ENCODE measurements around the gene TPM2.

The TPM2 gene

DNA sequence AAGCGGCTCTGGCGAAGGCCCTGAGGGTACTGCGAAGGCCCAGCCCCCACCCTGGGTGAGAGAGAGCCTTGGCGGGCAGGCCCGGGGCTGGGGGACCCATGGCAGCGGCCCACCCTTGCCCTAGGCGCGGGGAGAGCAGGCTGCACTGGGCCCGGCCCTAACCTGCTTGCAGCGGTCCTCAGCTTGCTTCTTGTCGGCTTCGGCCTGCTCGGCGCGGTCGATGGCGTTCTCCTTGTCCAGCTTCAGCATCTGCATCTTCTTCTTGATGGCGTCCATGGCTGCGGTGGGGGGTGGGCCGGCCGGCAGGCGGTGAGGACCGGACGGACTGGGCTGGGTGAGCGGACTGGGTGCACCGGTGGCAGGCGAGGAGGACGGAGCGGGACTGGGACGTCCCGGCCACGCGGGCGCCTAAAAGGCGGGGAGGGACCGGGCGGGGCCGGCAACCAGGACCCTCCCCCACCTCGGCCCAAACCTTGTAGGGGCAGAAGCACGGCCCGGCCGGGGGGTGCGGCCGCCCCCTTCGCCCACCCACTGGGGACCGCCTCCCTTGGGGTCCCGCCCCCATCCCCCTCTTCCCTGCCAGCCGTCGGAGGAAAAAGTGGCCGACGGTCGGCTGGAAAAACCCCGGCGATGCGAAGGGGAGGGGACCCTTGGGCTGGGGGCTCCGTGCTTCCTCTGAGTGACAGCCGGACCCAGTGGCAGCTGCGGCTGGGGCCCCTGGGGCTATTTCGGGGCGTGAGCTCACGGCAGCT lies at the start of gene TPM2:
Gene TPM2, minus strand, starts transcription at position 384 of the 752 bp plus-strand sequence. Its CDS starts 108 bp downstream, at position 276.
- Histone ChIP-seq H3K27ac (ENCODE audit: low read depth, low read length) (peak within 1 kb of the TSS; percentile 73), H3K4me3 (ENCODE audit: low read depth in 1 of 2, low read length in 2 of 2) (peak within 1 kb of the TSS; percentile 69 to 75), H3K4me1 (ENCODE audit: control insufficient read depth in 1 of 2, insufficient read depth in 2 of 2, low read length in 2 of 2) (peaks cover 15 to 22% of the 10 kb centered on the region in 2 donors), H3K27me3 (ENCODE audit: control insufficient read depth in 1 of 2, insufficient read depth in 2 of 2, low read length in 2 of 2) (no peaks in the 10 kb centered on the region), H3K9me3 (ENCODE audit: control insufficient read depth in 1 of 2, low read length in 2 of 2) (no peaks in the 10 kb centered on the region), H3K9ac (ENCODE audit: low read depth in 1 of 2, low read length in 2 of 2) (peak within 1 kb of the TSS; percentile 69 to 74), H3K36me3 (ENCODE audit: control insufficient read depth in 1 of 2, insufficient read depth in 2 of 2, low read length in 2 of 2) (no peaks in the 10 kb centered on the region)

DNA sequence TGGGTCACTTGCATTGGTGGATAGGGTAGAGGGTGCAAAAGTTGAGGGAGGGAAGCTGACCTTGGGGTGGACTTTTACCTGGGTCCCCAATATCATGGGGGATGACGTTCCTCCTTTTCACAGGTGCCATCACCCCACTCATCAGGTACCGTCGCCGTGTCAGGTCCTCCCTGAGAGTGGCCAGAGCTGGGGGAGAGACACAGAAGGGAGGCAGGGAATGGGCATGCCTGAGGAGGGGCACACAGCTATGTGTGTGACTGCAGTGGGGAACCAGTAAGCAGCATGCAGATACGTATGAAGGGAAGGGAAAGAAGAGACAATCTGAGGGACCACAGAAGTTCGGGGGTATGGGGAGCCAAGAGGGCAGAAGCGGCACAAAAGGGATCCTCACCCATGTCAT lies 49.2 kb upstream of the TPM2 start:
- H3K9me3 ChIP-seq (ENCODE audit: control insufficient read depth in 1 of 2, low read length in 2 of 2) = no peaks in the 10 kb centered on the region
- H3K27ac ChIP-seq (ENCODE audit: low read depth, low read length) = no peak overlapping the region
- no peak overlapping the region for H3K4me3 ChIP-seq (ENCODE audit: low read depth in 1 of 2, low read length in 2 of 2)
- no peak overlapping the region for H3K9ac ChIP-seq (ENCODE audit: low read depth in 1 of 2, low read length in 2 of 2)
- H3K36me3 ChIP-seq (ENCODE audit: control insufficient read depth in 1 of 2, insufficient read depth in 2 of 2, low read length in 2 of 2) = peaks cover 79 to 92% of the 10 kb centered on the region in 2 donors
- H3K27me3 ChIP-seq (ENCODE audit: control insufficient read depth in 1 of 2, insufficient read depth in 2 of 2, low read length in 2 of 2) = no peaks in the 10 kb centered on the region
- H3K4me1 ChIP-seq (ENCODE audit: control insufficient read depth in 1 of 2, insufficient read depth in 2 of 2, low read length in 2 of 2) = peaks cover 3 to 9% of the 10 kb centered on the region in 2 donors

DNA sequence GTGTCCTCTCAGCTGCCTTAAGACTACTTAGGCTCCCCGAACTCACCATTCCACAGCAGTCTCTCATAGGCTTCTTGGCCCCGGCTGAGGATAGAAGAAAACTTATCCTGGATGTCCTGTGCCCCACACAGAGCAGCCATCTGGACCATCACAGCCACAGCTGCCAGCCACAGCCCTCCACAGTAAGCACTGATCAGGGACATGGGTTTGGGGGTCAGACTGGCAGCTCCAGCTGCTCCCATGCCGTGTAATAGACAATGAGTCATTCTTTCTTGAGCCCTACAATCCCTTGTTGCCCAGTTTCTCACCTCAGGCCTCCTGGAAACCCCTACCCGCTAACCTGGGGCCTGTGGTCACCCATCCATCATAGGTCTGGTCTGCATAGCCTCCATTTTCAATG lies 48.5 kb upstream of the TPM2 start:
- H3K4me1 ChIP-seq (ENCODE audit: control insufficient read depth in 1 of 2, insufficient read depth in 2 of 2, low read length in 2 of 2) = peaks cover 10 to 15% of the 10 kb centered on the region in 2 donors
- H3K36me3 ChIP-seq (ENCODE audit: control insufficient read depth in 1 of 2, insufficient read depth in 2 of 2, low read length in 2 of 2) = peaks cover 71 to 85% of the 10 kb centered on the region in 2 donors
- no peak overlapping the region for H3K27ac ChIP-seq (ENCODE audit: low read depth, low read length)

DNA sequence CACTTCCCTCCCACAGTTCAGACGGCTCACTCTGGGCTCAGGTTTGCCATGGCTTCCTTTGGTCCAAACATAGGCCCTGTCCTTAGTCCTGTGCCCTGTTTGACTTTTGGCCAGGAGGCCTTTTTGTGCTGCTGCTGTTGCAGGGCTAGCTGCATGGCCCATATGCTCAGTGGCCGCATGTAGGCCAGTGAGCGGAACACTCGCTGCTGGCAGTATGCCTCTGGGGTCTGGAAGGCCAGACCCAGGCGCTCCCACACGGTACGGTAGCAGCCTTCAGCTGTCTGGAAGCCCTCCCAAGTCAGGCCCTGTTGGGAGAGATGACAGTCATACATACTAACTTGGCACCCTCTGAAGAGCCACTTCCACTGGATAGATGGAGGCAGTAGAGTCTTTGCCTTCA lies 47.4 kb upstream of the TPM2 start:
- H3K4me1 ChIP-seq (ENCODE audit: control insufficient read depth in 1 of 2, insufficient read depth in 2 of 2, low read length in 2 of 2) = peaks cover 15 to 19% of the 10 kb centered on the region in 2 donors
- H3K27ac ChIP-seq (ENCODE audit: low read depth, low read length) = no peak overlapping the region
- H3K9ac ChIP-seq (ENCODE audit: low read depth in 1 of 2, low read length in 2 of 2) = no peak overlapping the region
- H3K36me3 ChIP-seq (ENCODE audit: control insufficient read depth in 1 of 2, insufficient read depth in 2 of 2, low read length in 2 of 2) = peaks cover 67 to 74% of the 10 kb centered on the region in 2 donors
- no peaks in the 10 kb centered on the region for H3K27me3 ChIP-seq (ENCODE audit: control insufficient read depth in 1 of 2, insufficient read depth in 2 of 2, low read length in 2 of 2)
- no peaks in the 10 kb centered on the region for H3K9me3 ChIP-seq (ENCODE audit: control insufficient read depth in 1 of 2, low read length in 2 of 2)
- H3K4me3 ChIP-seq (ENCODE audit: low read depth in 1 of 2, low read length in 2 of 2) = no peak overlapping the region

More for the DNA sequence above, 48.5 kb upstream of the TPM2 start:
- Histone ChIP-seq H3K27me3 (ENCODE audit: control insufficient read depth in 1 of 2, insufficient read depth in 2 of 2, low read length in 2 of 2) (no peaks in the 10 kb centered on the region), H3K9ac (ENCODE audit: low read depth in 1 of 2, low read length in 2 of 2) (no peak overlapping the region), H3K4me3 (ENCODE audit: low read depth in 1 of 2, low read length in 2 of 2) (no peak overlapping the region), H3K9me3 (ENCODE audit: control insufficient read depth in 1 of 2, low read length in 2 of 2) (no peaks in the 10 kb centered on the region)

DNA sequence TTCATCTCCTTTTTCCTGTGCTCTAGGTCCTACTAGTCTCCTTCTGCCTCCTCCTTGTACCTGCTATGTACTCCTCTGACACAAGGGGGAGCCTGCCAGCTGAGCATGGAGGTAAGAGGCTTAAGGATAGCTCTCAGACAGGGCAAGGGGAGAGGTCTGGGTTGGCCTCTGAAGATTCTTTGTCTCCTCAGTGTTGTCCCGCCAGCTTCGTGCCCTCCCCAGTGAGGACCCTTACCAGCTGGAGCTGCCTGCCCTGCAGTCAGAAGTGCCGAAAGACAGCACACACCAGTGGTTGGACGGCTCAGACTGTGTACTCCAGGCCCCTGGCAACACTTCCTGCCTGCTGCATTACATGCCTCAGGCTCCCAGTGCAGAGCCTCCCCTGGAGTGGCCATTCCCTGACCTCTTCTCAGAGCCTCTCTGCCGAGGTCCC lies 46.5 kb upstream of the TPM2 start:
- peaks cover 60 to 66% of the 10 kb centered on the region in 2 donors for H3K36me3 ChIP-seq (ENCODE audit: control insufficient read depth in 1 of 2, insufficient read depth in 2 of 2, low read length in 2 of 2)
- H3K27ac ChIP-seq (ENCODE audit: low read depth, low read length) = no peak overlapping the region
- no peaks in the 10 kb centered on the region for H3K27me3 ChIP-seq (ENCODE audit: control insufficient read depth in 1 of 2, insufficient read depth in 2 of 2, low read length in 2 of 2)
- H3K4me1 ChIP-seq (ENCODE audit: control insufficient read depth in 1 of 2, insufficient read depth in 2 of 2, low read length in 2 of 2) = peaks cover 14 to 19% of the 10 kb centered on the region in 2 donors
- no peak overlapping the region for H3K4me3 ChIP-seq (ENCODE audit: low read depth in 1 of 2, low read length in 2 of 2)
- H3K9me3 ChIP-seq (ENCODE audit: control insufficient read depth in 1 of 2, low read length in 2 of 2) = no peaks in the 10 kb centered on the region
- H3K9ac ChIP-seq (ENCODE audit: low read depth in 1 of 2, low read length in 2 of 2) = no peak overlapping the region

DNA sequence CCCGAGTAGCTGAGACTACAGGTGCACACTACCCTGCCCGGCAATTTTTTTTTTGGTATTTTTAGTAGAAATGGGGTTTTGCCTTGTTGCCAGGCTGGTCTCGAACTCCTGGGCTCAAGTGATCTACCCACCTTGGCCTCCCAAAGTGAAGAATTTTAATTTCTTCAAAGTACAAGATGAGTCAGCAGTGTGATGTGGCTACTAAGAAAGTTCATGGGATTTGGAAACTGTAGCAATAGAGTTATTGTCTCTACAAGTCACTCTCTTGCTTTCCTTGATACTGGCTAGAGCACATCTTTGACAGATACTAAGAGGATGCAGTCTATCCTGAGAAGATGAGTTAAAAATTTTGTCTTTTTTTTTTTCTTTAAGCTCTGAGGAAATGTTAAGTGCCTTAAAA lies 44.4 kb upstream of the TPM2 start:
- Histone ChIP-seq H3K9ac (ENCODE audit: low read depth in 1 of 2, low read length in 2 of 2) (no peak overlapping the region), H3K9me3 (ENCODE audit: control insufficient read depth in 1 of 2, low read length in 2 of 2) (no peaks in the 10 kb centered on the region), H3K27me3 (ENCODE audit: control insufficient read depth in 1 of 2, insufficient read depth in 2 of 2, low read length in 2 of 2) (no peaks in the 10 kb centered on the region), H3K4me3 (ENCODE audit: low read depth in 1 of 2, low read length in 2 of 2) (no peak overlapping the region), H3K27ac (ENCODE audit: low read depth, low read length) (no peak overlapping the region), H3K4me1 (ENCODE audit: control insufficient read depth in 1 of 2, insufficient read depth in 2 of 2, low read length in 2 of 2) (peaks cover 36 to 38% of the 10 kb centered on the region in 2 donors), H3K36me3 (ENCODE audit: control insufficient read depth in 1 of 2, insufficient read depth in 2 of 2, low read length in 2 of 2) (peaks cover 41 to 45% of the 10 kb centered on the region in 2 donors)

DNA sequence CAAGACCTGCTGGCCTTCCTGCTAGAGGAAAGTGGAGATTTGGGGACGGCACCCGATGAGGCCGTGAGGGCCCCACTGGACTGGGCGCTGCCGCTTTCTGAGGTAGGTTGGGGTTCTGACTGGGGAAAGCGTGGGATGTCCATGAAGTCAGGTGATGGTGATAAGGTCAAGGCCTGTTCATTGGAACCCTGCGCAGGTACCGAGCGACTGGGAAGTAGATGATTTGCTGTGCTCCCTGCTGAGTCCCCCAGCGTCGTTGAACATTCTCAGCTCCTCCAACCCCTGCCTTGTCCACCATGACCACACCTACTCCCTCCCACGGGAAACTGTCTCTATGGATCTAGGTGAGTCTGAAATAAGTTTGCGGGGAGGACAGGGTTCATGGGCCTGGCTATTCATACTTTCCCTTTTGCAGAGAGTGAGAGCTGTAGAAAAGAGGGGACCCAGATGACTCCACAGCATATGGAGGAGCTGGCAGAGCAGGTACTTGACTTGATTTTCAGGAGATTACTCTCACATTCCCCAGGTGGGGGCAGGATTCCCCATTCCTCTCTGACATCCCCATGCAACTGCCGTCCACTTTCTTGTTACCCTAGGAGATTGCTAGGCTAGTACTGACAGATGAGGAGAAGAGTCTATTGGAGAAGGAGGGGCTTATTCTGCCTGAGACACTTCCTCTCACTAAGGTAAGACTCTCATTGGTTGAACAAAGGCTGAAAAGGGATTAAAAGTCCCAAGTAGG lies 43.2 kb upstream of the TPM2 start:
- H3K4me3 ChIP-seq (ENCODE audit: low read depth in 1 of 2, low read length in 2 of 2) = peak overlapping the region; percentile 89 to 94
- no peaks in the 10 kb centered on the region for H3K27me3 ChIP-seq (ENCODE audit: control insufficient read depth in 1 of 2, insufficient read depth in 2 of 2, low read length in 2 of 2)
- peak overlapping the region; percentile 96 to 97 for H3K9ac ChIP-seq (ENCODE audit: low read depth in 1 of 2, low read length in 2 of 2)
- peaks cover 47 to 49% of the 10 kb centered on the region in 2 donors for H3K4me1 ChIP-seq (ENCODE audit: control insufficient read depth in 1 of 2, insufficient read depth in 2 of 2, low read length in 2 of 2)
- H3K36me3 ChIP-seq (ENCODE audit: control insufficient read depth in 1 of 2, insufficient read depth in 2 of 2, low read length in 2 of 2) = peaks cover 29 to 34% of the 10 kb centered on the region in 2 donors
- no peaks in the 10 kb centered on the region for H3K9me3 ChIP-seq (ENCODE audit: control insufficient read depth in 1 of 2, low read length in 2 of 2)
- H3K27ac ChIP-seq (ENCODE audit: low read depth, low read length) = peak overlapping the region; percentile 97

DNA sequence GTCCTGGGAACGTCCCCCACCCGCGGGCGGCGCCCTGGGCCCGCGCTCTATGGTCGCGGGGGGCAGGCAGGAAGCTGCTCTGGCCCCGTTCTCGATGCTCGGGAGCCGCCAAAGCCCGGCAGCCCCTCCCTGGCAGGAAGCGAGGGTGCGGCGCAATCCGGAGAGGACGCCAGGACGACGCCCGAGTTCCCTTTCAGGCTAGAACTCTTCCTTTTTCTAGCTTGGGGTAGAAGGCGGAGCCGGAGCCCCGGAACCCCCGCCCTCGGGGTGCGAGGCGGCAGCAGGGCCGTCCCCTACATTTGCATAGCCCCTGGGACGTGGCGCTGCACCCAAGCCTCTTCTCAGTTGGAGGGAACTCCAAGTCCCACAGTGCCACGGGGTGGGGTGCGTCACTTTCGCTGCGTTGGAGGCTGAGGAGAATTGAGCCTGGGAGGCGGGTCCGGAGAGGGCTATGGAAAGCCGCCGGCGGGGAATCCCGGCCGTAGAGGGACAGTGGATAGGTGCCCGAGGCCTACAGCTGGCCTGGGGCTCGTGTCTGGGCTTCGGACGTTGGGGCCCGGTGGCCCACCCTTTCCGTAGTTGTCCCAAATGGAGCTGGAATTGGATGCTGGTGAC lies 42.6 kb upstream of the TPM2 start, which contains the start of the genes CREB3 and TLN1:
Gene CREB3, plus strand, starts transcription at position 482 of the 615 bp plus-strand sequence. Its CDS starts 107 bp downstream, at position 589.
Gene TLN1, minus strand, starts transcription at position 11 of the 615 bp plus-strand sequence. CDS start 6,501 bp downstream, outside the sequence.
- Histone ChIP-seq H3K36me3 (ENCODE audit: control insufficient read depth in 1 of 2, insufficient read depth in 2 of 2, low read length in 2 of 2) (peaks cover 23 to 31% of the 10 kb centered on the region in 2 donors), H3K4me3 (ENCODE audit: low read depth in 1 of 2, low read length in 2 of 2) (peak within 1 kb of the TSS; percentile 89 to 94), H3K27me3 (ENCODE audit: control insufficient read depth in 1 of 2, insufficient read depth in 2 of 2, low read length in 2 of 2) (no peaks in the 10 kb centered on the region), H3K27ac (ENCODE audit: low read depth, low read length) (peak within 1 kb of the TSS; percentile 97), H3K9ac (ENCODE audit: low read depth in 1 of 2, low read length in 2 of 2) (peak within 1 kb of the TSS; percentile 97), H3K9me3 (ENCODE audit: control insufficient read depth in 1 of 2, low read length in 2 of 2) (no peaks in the 10 kb centered on the region), H3K4me1 (ENCODE audit: control insufficient read depth in 1 of 2, insufficient read depth in 2 of 2, low read length in 2 of 2) (peaks cover 54 to 56% of the 10 kb centered on the region in 2 donors)

DNA sequence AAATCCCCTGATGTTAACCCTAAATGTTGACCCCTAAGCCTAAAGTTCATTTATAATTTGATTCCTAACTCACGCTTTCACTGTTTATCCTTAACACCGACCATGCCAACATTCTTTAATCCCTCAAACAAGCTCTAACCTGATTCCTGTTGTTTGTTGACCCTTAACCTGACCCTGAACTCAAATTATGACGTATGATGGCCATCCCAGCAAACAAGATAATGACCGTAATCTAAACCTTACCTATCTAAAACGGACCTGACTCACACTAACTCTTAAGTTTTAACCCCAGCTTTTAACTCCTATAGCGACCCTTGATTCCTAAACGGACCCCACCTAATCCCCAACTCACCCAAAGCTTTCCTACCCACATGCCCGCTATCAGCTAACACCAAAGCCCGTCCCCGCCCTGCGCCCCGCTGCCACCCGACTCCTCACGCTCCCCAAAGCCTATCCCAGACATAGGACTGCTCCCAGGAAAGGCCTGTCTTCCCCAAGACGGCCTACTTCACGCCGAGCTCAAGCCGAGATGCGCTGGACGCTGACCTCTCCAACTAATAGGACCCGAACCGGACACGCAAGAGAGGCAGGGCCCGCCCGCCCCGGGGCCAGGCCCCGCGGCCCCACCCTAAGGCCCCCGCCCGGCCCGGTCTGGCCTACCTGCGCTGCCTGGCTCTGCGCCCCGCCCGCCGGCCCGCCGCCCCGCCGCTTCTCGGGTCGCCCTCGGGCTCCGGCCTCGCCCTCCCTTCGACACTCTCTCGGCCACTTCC lies 41.9 kb upstream of the TPM2 start:
- peaks cover 17 to 24% of the 10 kb centered on the region in 2 donors for H3K36me3 ChIP-seq (ENCODE audit: control insufficient read depth in 1 of 2, insufficient read depth in 2 of 2, low read length in 2 of 2)
- no peaks in the 10 kb centered on the region for H3K27me3 ChIP-seq (ENCODE audit: control insufficient read depth in 1 of 2, insufficient read depth in 2 of 2, low read length in 2 of 2)
- H3K9ac ChIP-seq (ENCODE audit: low read depth in 1 of 2, low read length in 2 of 2) = peak overlapping the region; percentile 89 to 97
- peak overlapping the region; percentile 97 for H3K27ac ChIP-seq (ENCODE audit: low read depth, low read length)
- peak overlapping the region; percentile 89 to 93 for H3K4me3 ChIP-seq (ENCODE audit: low read depth in 1 of 2, low read length in 2 of 2)
- H3K4me1 ChIP-seq (ENCODE audit: control insufficient read depth in 1 of 2, insufficient read depth in 2 of 2, low read length in 2 of 2) = peaks cover 61 to 63% of the 10 kb centered on the region in 2 donors
- no peaks in the 10 kb centered on the region for H3K9me3 ChIP-seq (ENCODE audit: control insufficient read depth in 1 of 2, low read length in 2 of 2)

All from duodenal mucosa (tissue), 2 donors.